HEK293 (cell line): ENCODE data around the gene C1QL4.

Experiments used
- IKZF3 ChIP-seq: fragments of 450-650 bp; IDR thresholded peaks from 2 replicates; pipeline ENCODE4 v1.5.0; 2018; ENCODE audit warnings: missing biosample characterization, mild to moderate bottlenecking, missing genetic modification characterization, moderate library complexity
- MZF1 ChIP-seq: fragments of 450-650 bp; formaldehyde crosslinking; IDR thresholded peaks from 2 replicates; pipeline ENCODE4 v1.5.1; 2017; ENCODE audit warnings: missing biosample characterization, missing genetic modification characterization, borderline replicate concordance
- REPIN1 ChIP-seq: fragments of 450-650 bp; formaldehyde crosslinking; IDR thresholded peaks from 2 replicates; pipeline ENCODE4 v1.5.1; 2017; ENCODE audit warnings: missing biosample characterization, missing genetic modification characterization, low read depth
- SALL2 ChIP-seq: fragments of 450-650 bp; formaldehyde crosslinking; IDR thresholded peaks from 2 replicates; pipeline ENCODE4 v1.5.0; 2017; ENCODE audit warnings: missing biosample characterization, mild to moderate bottlenecking, missing genetic modification characterization, borderline replicate concordance
- TCF7L2 ChIP-seq: IDR thresholded peaks from 2 replicates; pipeline ENCODE4 v1.6.1; 2011; ENCODE audit warnings: low read depth, mild to moderate bottlenecking, inconsistent platforms, low read length, moderate library complexity, borderline replicate concordance
- ZBTB10 ChIP-seq: fragments of 450-650 bp; formaldehyde crosslinking; IDR thresholded peaks from 2 replicates; pipeline ENCODE4 v1.5.1; 2016; ENCODE audit warnings: missing biosample characterization, missing genetic modification characterization
- ZBTB7A ChIP-seq: fragments of 450-650 bp; formaldehyde crosslinking; IDR thresholded peaks from 2 replicates; pipeline ENCODE4 v1.5.1; 2016; ENCODE audit warnings: low read depth, missing biosample characterization, missing genetic modification characterization
- ZNF211 ChIP-seq: fragments of 450-650 bp; formaldehyde crosslinking; IDR thresholded peaks from 2 replicates; pipeline ENCODE4 v1.5.1; 2016; ENCODE audit warnings: low read depth, missing biosample characterization, missing genetic modification characterization
- ZNF266 ChIP-seq: fragments of 450-650 bp; formaldehyde crosslinking; IDR thresholded peaks from 2 replicates; pipeline ENCODE4 v1.5.1; 2016; ENCODE audit warnings: missing biosample characterization, missing genetic modification characterization, low read depth
- ZNF335 ChIP-seq: fragments of 450-650 bp; formaldehyde crosslinking; conservative IDR thresholded peaks from 2 replicates; pipeline ENCODE4 v1.5.1; 2016; ENCODE audit warnings: missing biosample characterization, missing genetic modification characterization
- ZNF449 ChIP-seq: fragments of 450-650 bp; formaldehyde crosslinking; IDR thresholded peaks from 2 replicates; pipeline ENCODE4 v1.5.1; 2017; ENCODE audit warnings: missing biosample characterization, mild to moderate bottlenecking, missing genetic modification characterization, moderate library complexity
- ZNF513 ChIP-seq: fragments of 450-650 bp; IDR thresholded peaks from 2 replicates; pipeline ENCODE4 v1.5.1; 2018; ENCODE audit warnings: missing biosample characterization, missing genetic modification characterization
- ZNF600 ChIP-seq: fragments of 450-650 bp; formaldehyde crosslinking; IDR thresholded peaks from 2 replicates; pipeline ENCODE4 v1.5.1; 2016; ENCODE audit warnings: missing biosample characterization, missing genetic modification characterization
- ZNF660 ChIP-seq: fragments of 450-650 bp; IDR thresholded peaks from 2 replicates; pipeline ENCODE4 v1.5.1; 2018; ENCODE audit warnings: missing biosample characterization, mild to moderate bottlenecking, missing genetic modification characterization
- ZNF677 ChIP-seq: fragments of 450-650 bp; IDR thresholded peaks from 2 replicates; pipeline ENCODE4 v1.5.0; 2018; ENCODE audit warnings: missing biosample characterization, mild to moderate bottlenecking, missing genetic modification characterization, moderate library complexity
- ZNF704 ChIP-seq: fragments of 450-650 bp; formaldehyde crosslinking; IDR thresholded peaks from 2 replicates; pipeline ENCODE4 v1.5.1; 2016; ENCODE audit warnings: missing biosample characterization, missing genetic modification characterization
- ZNF76 ChIP-seq: fragments of 450-650 bp; formaldehyde crosslinking; IDR thresholded peaks from 2 replicates; pipeline ENCODE4; 2016; ENCODE audit warnings: low read depth, missing biosample characterization, missing genetic modification characterization, borderline replicate concordance
- ZNF792 ChIP-seq: fragments of 450-650 bp; formaldehyde crosslinking; IDR thresholded peaks from 2 replicates; pipeline ENCODE4 v1.5.1; 2016; ENCODE audit warnings: missing biosample characterization, missing genetic modification characterization
- ZNF837 ChIP-seq: fragments of 450-650 bp; formaldehyde crosslinking; IDR thresholded peaks from 2 replicates; pipeline ENCODE4 v1.5.1; 2016; ENCODE audit warnings: missing biosample characterization, missing genetic modification characterization
- ZXDB ChIP-seq: fragments of 450-650 bp; formaldehyde crosslinking; IDR thresholded peaks from 2 replicates; pipeline ENCODE4 v1.5.1; 2016; ENCODE audit warnings: missing biosample characterization, missing genetic modification characterization
- TF ChIP-seq, protein P1 (sequence below): fragments of 450-650 bp; formaldehyde crosslinking; IDR thresholded peaks from 2 replicates; pipeline ENCODE4 v1.5.1; 2016; ENCODE audit warnings: missing biosample characterization, missing genetic modification characterization
- TF ChIP-seq, protein P2 (sequence below): fragments of 450-650 bp; formaldehyde crosslinking; IDR thresholded peaks from 2 replicates; pipeline ENCODE4 v1.5.1; 2016; ENCODE audit warnings: missing biosample characterization, missing genetic modification characterization, borderline replicate concordance

Gene C1QL4

GRCh38 chr12:49367381-49368239 lies 30.6 kb upstream of the C1QL4 start, which contains the start of gene SPATS2 (continued):
- TF ChIP-seq ZNF335, result peak; percentile 97
- TF ChIP-seq, protein P1, sequence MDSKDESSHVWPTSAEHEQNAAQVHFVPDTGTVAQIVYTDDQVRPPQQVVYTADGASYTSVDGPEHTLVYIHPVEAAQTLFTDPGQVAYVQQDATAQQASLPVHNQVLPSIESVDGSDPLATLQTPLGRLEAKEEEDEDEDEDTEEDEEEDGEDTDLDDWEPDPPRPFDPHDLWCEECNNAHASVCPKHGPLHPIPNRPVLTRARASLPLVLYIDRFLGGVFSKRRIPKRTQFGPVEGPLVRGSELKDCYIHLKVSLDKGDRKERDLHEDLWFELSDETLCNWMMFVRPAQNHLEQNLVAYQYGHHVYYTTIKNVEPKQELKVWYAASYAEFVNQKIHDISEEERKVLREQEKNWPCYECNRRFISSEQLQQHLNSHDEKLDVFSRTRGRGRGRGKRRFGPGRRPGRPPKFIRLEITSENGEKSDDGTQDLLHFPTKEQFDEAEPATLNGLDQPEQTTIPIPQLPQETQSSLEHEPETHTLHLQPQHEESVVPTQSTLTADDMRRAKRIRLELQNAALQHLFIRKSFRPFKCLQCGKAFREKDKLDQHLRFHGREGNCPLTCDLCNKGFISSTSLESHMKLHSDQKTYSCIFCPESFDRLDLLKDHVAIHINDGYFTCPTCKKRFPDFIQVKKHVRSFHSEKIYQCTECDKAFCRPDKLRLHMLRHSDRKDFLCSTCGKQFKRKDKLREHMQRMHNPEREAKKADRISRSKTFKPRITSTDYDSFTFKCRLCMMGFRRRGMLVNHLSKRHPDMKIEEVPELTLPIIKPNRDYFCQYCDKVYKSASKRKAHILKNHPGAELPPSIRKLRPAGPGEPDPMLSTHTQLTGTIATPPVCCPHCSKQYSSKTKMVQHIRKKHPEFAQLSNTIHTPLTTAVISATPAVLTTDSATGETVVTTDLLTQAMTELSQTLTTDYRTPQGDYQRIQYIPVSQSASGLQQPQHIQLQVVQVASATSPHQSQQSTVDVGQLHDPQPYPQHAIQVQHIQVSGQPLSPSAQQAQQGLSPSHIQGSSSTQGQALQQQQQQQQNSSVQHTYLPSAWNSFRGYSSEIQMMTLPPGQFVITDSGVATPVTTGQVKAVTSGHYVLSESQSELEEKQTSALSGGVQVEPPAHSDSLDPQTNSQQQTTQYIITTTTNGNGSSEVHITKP (tag by site-specific recombination), result peak; percentile 78
- TF ChIP-seq REPIN1 (tag by site-specific recombination), result no peak
- TF ChIP-seq ZNF76, result peak; percentile 22; the same call in 1 of the 2 replicates
- peak; percentile 41 for TF ChIP-seq IKZF3 (tag by site-specific recombination)
- no peak for TF ChIP-seq ZNF837
- no peak for TF ChIP-seq ZNF660
- TF ChIP-seq ZBTB7A, result no peak
- TF ChIP-seq, protein P2, sequence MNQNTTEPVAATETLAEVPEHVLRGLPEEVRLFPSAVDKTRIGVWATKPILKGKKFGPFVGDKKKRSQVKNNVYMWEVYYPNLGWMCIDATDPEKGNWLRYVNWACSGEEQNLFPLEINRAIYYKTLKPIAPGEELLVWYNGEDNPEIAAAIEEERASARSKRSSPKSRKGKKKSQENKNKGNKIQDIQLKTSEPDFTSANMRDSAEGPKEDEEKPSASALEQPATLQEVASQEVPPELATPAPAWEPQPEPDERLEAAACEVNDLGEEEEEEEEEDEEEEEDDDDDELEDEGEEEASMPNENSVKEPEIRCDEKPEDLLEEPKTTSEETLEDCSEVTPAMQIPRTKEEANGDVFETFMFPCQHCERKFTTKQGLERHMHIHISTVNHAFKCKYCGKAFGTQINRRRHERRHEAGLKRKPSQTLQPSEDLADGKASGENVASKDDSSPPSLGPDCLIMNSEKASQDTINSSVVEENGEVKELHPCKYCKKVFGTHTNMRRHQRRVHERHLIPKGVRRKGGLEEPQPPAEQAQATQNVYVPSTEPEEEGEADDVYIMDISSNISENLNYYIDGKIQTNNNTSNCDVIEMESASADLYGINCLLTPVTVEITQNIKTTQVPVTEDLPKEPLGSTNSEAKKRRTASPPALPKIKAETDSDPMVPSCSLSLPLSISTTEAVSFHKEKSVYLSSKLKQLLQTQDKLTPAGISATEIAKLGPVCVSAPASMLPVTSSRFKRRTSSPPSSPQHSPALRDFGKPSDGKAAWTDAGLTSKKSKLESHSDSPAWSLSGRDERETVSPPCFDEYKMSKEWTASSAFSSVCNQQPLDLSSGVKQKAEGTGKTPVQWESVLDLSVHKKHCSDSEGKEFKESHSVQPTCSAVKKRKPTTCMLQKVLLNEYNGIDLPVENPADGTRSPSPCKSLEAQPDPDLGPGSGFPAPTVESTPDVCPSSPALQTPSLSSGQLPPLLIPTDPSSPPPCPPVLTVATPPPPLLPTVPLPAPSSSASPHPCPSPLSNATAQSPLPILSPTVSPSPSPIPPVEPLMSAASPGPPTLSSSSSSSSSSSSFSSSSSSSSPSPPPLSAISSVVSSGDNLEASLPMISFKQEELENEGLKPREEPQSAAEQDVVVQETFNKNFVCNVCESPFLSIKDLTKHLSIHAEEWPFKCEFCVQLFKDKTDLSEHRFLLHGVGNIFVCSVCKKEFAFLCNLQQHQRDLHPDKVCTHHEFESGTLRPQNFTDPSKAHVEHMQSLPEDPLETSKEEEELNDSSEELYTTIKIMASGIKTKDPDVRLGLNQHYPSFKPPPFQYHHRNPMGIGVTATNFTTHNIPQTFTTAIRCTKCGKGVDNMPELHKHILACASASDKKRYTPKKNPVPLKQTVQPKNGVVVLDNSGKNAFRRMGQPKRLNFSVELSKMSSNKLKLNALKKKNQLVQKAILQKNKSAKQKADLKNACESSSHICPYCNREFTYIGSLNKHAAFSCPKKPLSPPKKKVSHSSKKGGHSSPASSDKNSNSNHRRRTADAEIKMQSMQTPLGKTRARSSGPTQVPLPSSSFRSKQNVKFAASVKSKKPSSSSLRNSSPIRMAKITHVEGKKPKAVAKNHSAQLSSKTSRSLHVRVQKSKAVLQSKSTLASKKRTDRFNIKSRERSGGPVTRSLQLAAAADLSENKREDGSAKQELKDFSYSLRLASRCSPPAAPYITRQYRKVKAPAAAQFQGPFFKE, result no peak
- no peak for TF ChIP-seq ZNF449
- TF ChIP-seq ZNF704 (tag by site-specific recombination), result no peak
- no peak for TF ChIP-seq ZXDB
- no peak for TF ChIP-seq SALL2 (tag by site-specific recombination)
- TF ChIP-seq ZBTB10 (tag by site-specific recombination), result peak; percentile 12; the same call in 1 of the 2 replicates
- no peak for TF ChIP-seq MZF1
- no peak for TF ChIP-seq ZNF677 (tag by site-specific recombination)
- TF ChIP-seq ZNF266 (tag by site-specific recombination), result no peak
- no peak for TF ChIP-seq TCF7L2
- no peak for TF ChIP-seq ZNF211 (tag by site-specific recombination)
- no peak for TF ChIP-seq ZNF792 (tag by site-specific recombination)
- peak; percentile 83 for TF ChIP-seq ZNF600 (tag by site-specific recombination)
- TF ChIP-seq ZNF513 (tag by site-specific recombination), result no peak
